NCI-H1436 treated with DMSO at 0.1 percent for 48 hours (cell line): ENCODE data around the gene CRYL1.

ENCODE experiments used
- DNase-seq: peaks from one replicate; lab custom pipeline; 2025; lab: John Stamatoyannopoulos, UW

CRYL1 gene

GRCh38 chr13:20422362-20422761 lies 103.3 kb downstream of the CRYL1 start:
- DNase-seq, result no peak

- no peak for DNase-seq
Measured at GRCh38 chr13:20420938-20421337, 104.7 kb downstream of the CRYL1 start.

- no peak for DNase-seq
Measured at GRCh38 chr13:20418953-20419352, 106.7 kb downstream of the CRYL1 start.

- no peak for DNase-seq
Measured at GRCh38 chr13:20416223-20416745, 109.4 kb downstream of the CRYL1 start.

- DNase-seq, result no peak
Measured at GRCh38 chr13:20415694-20416107, 110.0 kb downstream of the CRYL1 start.

- no peak for DNase-seq
Measured at GRCh38 chr13:20415306-20415679, 110.4 kb downstream of the CRYL1 start.

- no peak for DNase-seq
Measured at GRCh38 chr13:20414546-20415305, 110.9 kb downstream of the CRYL1 start.

GRCh38 chr13:20412691-20413355 lies 112.8 kb downstream of the CRYL1 start:
- no peak for DNase-seq

- DNase-seq, result no peak
Measured at GRCh38 chr13:20411638-20412342, 113.9 kb downstream of the CRYL1 start.

- DNase-seq, result no peak
Measured at GRCh38 chr13:20410726-20411125, 114.9 kb downstream of the CRYL1 start.

GRCh38 chr13:20408181-20408580 lies 117.5 kb downstream of the CRYL1 start:
- DNase-seq, result no peak

- DNase-seq, result no peak
Measured at GRCh38 chr13:20407759-20408158, 117.9 kb downstream of the CRYL1 start.

GRCh38 chr13:20405691-20406090 lies 120.0 kb downstream of the CRYL1 start:
- DNase-seq, result no peak

- DNase-seq, result no peak
Measured at GRCh38 chr13:20404488-20405222, 121.0 kb downstream of the CRYL1 start.

GRCh38 chr13:20403826-20404225 lies 121.8 kb downstream of the CRYL1 start:
- no peak for DNase-seq

GRCh38 chr13:20402881-20403280 lies 122.8 kb downstream of the CRYL1 start:
- DNase-seq, result no peak

GRCh38 chr13:20401931-20402856 lies 123.5 kb downstream of the CRYL1 start:
- DNase-seq, result no peak

GRCh38 chr13:20401531-20401930 lies 124.1 kb downstream of the CRYL1 start:
- no peak for DNase-seq

GRCh38 chr13:20400774-20401173 lies 124.9 kb downstream of the CRYL1 start:
- DNase-seq, result no peak

GRCh38 chr13:20399961-20400360 lies 125.7 kb downstream of the CRYL1 start:
- DNase-seq, result no peak

GRCh38 chr13:20399515-20399914 lies 126.1 kb downstream of the CRYL1 start:
- no peak for DNase-seq
